ENCODE results near the gene CSTPP1.

Gene CSTPP1

GRCh38 chr11:46889689-46890475 lies 46.7 kb upstream of the CSTPP1 start:
- Histone ChIP-seq H3K4me1 (ENCODE audit: control insufficient read depth, low read length) (no peaks in the 10 kb centered on the region), H3K9me3 (ENCODE audit: control insufficient read depth, insufficient read depth, low read length) (no peaks in the 10 kb centered on the region), H3K36me3 (ENCODE audit: control insufficient read depth, low read length) (peaks cover 13% of the 10 kb centered on the region; the same call in 1 of the 2 replicates), H3K27ac (ENCODE audit: low read depth, low read length) (no peak overlapping the region), H3F3A (ENCODE audit: control insufficient read depth, insufficient read depth) (no peaks in the 10 kb centered on the region), H3K4me2 (ENCODE audit: low read length) (no peak overlapping the region), H3K4me3 (ENCODE audit: low read length) (no peak overlapping the region), H3K27me3 (ENCODE audit: control insufficient read depth, low read length) (no peaks in the 10 kb centered on the region), H3K9me2 (replicated peaks; ENCODE audit: control insufficient read depth, low read length) (no peaks in the 10 kb centered on the region), H4K20me1 (ENCODE audit: control insufficient read depth, insufficient read depth, low read depth, low read length) (no peaks in the 10 kb centered on the region), H3K79me2 (ENCODE audit: control insufficient read depth, low read length) (no peaks in the 10 kb centered on the region)
- no peak for TF ChIP-seq EZH2phosphoT487 (IDR thresholded peaks at IDR 0.05; ENCODE audit: borderline replicate concordance, low read length)
- TF ChIP-seq CTCF (IDR thresholded peaks at IDR 0.05; ENCODE audit: low read depth, low read length, poor library complexity, severe bottlenecking) = peak; percentile 79

GRCh38 chr11:46890665-46891064 lies 45.9 kb upstream of the CSTPP1 start:
- H3K79me2 ChIP-seq (ENCODE audit: control insufficient read depth, low read length) = no peaks in the 10 kb centered on the region
- no peaks in the 10 kb centered on the region for H3F3A ChIP-seq (ENCODE audit: control insufficient read depth, insufficient read depth)
- H3K27ac ChIP-seq (ENCODE audit: low read depth, low read length) = no peak overlapping the region
- H4K20me1 ChIP-seq (ENCODE audit: control insufficient read depth, insufficient read depth, low read depth, low read length) = no peaks in the 10 kb centered on the region
- no peaks in the 10 kb centered on the region for H3K27me3 ChIP-seq (ENCODE audit: control insufficient read depth, low read length)
- H3K4me1 ChIP-seq (ENCODE audit: control insufficient read depth, low read length) = no peaks in the 10 kb centered on the region
- no peak overlapping the region for H3K4me3 ChIP-seq (ENCODE audit: low read length)
- peaks cover 13% of the 10 kb centered on the region; the same call in 1 of the 2 replicates for H3K36me3 ChIP-seq (ENCODE audit: control insufficient read depth, low read length)
- no peaks in the 10 kb centered on the region for H3K9me3 ChIP-seq (ENCODE audit: control insufficient read depth, insufficient read depth, low read length)
- no peaks in the 10 kb centered on the region for H3K9me2 ChIP-seq (replicated peaks; ENCODE audit: control insufficient read depth, low read length)
- no peak overlapping the region for H3K4me2 ChIP-seq (ENCODE audit: low read length)
- TF ChIP-seq EZH2phosphoT487 (IDR thresholded peaks at IDR 0.05; ENCODE audit: borderline replicate concordance, low read length) (no peak), CTCF (IDR thresholded peaks at IDR 0.05; ENCODE audit: low read depth, low read length, poor library complexity, severe bottlenecking) (no peak)

GRCh38 chr11:46892109-46892508 lies 44.5 kb upstream of the CSTPP1 start:
- no peaks in the 10 kb centered on the region for H3K79me2 ChIP-seq (ENCODE audit: control insufficient read depth, low read length)
- H4K20me1 ChIP-seq (ENCODE audit: control insufficient read depth, insufficient read depth, low read depth, low read length) = no peaks in the 10 kb centered on the region
- H3K36me3 ChIP-seq (ENCODE audit: control insufficient read depth, low read length) = peaks cover 13% of the 10 kb centered on the region; the same call in 1 of the 2 replicates
- no peaks in the 10 kb centered on the region for H3F3A ChIP-seq (ENCODE audit: control insufficient read depth, insufficient read depth)
- no peak for TF ChIP-seq CTCF (IDR thresholded peaks at IDR 0.05; ENCODE audit: low read depth, low read length, poor library complexity, severe bottlenecking)
- TF ChIP-seq EZH2phosphoT487 (IDR thresholded peaks at IDR 0.05; ENCODE audit: borderline replicate concordance, low read length) = no peak
- H3K27ac ChIP-seq (ENCODE audit: low read depth, low read length) = no peak overlapping the region
- no peaks in the 10 kb centered on the region for H3K9me3 ChIP-seq (ENCODE audit: control insufficient read depth, insufficient read depth, low read length)
- no peaks in the 10 kb centered on the region for H3K4me1 ChIP-seq (ENCODE audit: control insufficient read depth, low read length)
- H3K4me2 ChIP-seq (ENCODE audit: low read length) = no peak overlapping the region
- H3K9me2 ChIP-seq (replicated peaks; ENCODE audit: control insufficient read depth, low read length) = no peaks in the 10 kb centered on the region
- no peaks in the 10 kb centered on the region for H3K27me3 ChIP-seq (ENCODE audit: control insufficient read depth, low read length)
- H3K4me3 ChIP-seq (ENCODE audit: low read length) = no peak overlapping the region

Data from DOHH2 (cell line).